ENCODE results near the gene RRAGC.

The RRAGC gene

GRCh38 chr1:38859561-38860453 is at the start of gene RRAGC:
TSS of gene RRAGC (minus strand) at chr1:38859772. CDS start at chr1:38859646, 126 bp downstream.
- peak; percentile 98 for DNase-seq (ENCODE audit: low read depth, low spot score)

GRCh38 chr1:38908821-38909220 is 49.2 kb upstream of the RRAGC start:
- no peak for DNase-seq (ENCODE audit: low read depth, low spot score)

GRCh38 chr1:38905985-38906384 is 46.4 kb upstream of the RRAGC start:
- DNase-seq (ENCODE audit: low read depth, low spot score): no peak

GRCh38 chr1:38899560-38899959 is 40.0 kb upstream of the RRAGC start:
- no peak for DNase-seq (ENCODE audit: low read depth, low spot score)

GRCh38 chr1:38898653-38899230 is 39.2 kb upstream of the RRAGC start:
- no peak for DNase-seq (ENCODE audit: low read depth, low spot score)

GRCh38 chr1:38896169-38896568 is 36.6 kb upstream of the RRAGC start:
- DNase-seq (ENCODE audit: low read depth, low spot score): no peak

GRCh38 chr1:38892976-38893375 is 33.4 kb upstream of the RRAGC start:
- DNase-seq (ENCODE audit: low read depth, low spot score): no peak

- no peak for DNase-seq (ENCODE audit: low read depth, low spot score)
Measured at GRCh38 chr1:38891753-38892152, 32.2 kb upstream of the RRAGC start.

- no peak for DNase-seq (ENCODE audit: low read depth, low spot score)
Measured at GRCh38 chr1:38889589-38889988, 30.0 kb upstream of the RRAGC start.

GRCh38 chr1:38888423-38889333 is 29.1 kb upstream of the RRAGC start:
- no peak for DNase-seq (ENCODE audit: low read depth, low spot score)

GRCh38 chr1:38885092-38885491 is 25.5 kb upstream of the RRAGC start:
- DNase-seq (ENCODE audit: low read depth, low spot score): no peak

GRCh38 chr1:38881487-38881886 is 21.9 kb upstream of the RRAGC start, which contains the start of gene GJA9:
TSS of gene GJA9 (minus strand) at chr1:38881587. CDS start at chr1:38876098, 5,489 bp downstream.
- DNase-seq (ENCODE audit: low read depth, low spot score): no peak

GRCh38 chr1:38875811-38876210 is 16.2 kb upstream of the RRAGC start:
- DNase-seq (ENCODE audit: low read depth, low spot score): no peak

GRCh38 chr1:38873027-38873969 is 13.7 kb upstream of the RRAGC start, which contains the start of gene MYCBP:
TSS of gene MYCBP (minus strand) at chr1:38873348. CDS start at chr1:38873305, 43 bp downstream.
- peak; percentile 92 for DNase-seq (ENCODE audit: low read depth, low spot score)

GRCh38 chr1:38872401-38873026 is 12.9 kb upstream of the RRAGC start:
- no peak for DNase-seq (ENCODE audit: low read depth, low spot score)

- no peak for DNase-seq (ENCODE audit: low read depth, low spot score)
Measured at GRCh38 chr1:38870996-38871395, 11.4 kb upstream of the RRAGC start.

- no peak for DNase-seq (ENCODE audit: low read depth, low spot score)
Measured at GRCh38 chr1:38867208-38867607, 7.6 kb upstream of the RRAGC start.

- no peak for DNase-seq (ENCODE audit: low read depth, low spot score)
Measured at GRCh38 chr1:38865112-38865715, 5.6 kb upstream of the RRAGC start.

- DNase-seq (ENCODE audit: low read depth, low spot score): no peak
Measured at GRCh38 chr1:38860454-38860795, 853 bp upstream of the RRAGC start.
